Left lobe of liver (tissue), 2 donors: Measurements from ENCODE around the gene NOSTRIN. TPM values are rescaled to one million over a fixed set of nuclear protein-coding genes. Genes with fewer than 3 reads are reported as not detected.
"Not testable (repeated sequence)": the region's sequence is repeated elsewhere in the genome, so short reads cannot be mapped to it uniquely, and the experiment has no call there.

ENCODE experiments used
- ATAC-seq: fragments of 200-7000 bp; cut with Tn5 transposase; one replicate; pipeline ENCODE4 v1.9.1; 2020; ENCODE audit warnings: mild to moderate bottlenecking, moderate library complexity
- DNase-seq: peaks from one replicate; pipeline ENCODE4 v3.0.0-alpha.2; 2020; ENCODE audit warnings: low spot score
- total RNA-seq: library from RNA; stranded (reverse); gene quantifications from one replicate; pipeline ENCODE4 v1.2.1, GENCODE V29; 2021
- donor health status: DM: no; HTN: no; CAD: no; lungs with moderate emphysema.
- donor health status: DM: no; HTN: yes; CAD: no.

The NOSTRIN gene
- total RNA-seq, 1 donor from 2014 or later, result 3.5 TPM

GRCh38 chr2:168787782-168788376 is 14.6 kb upstream of the NOSTRIN start:
- no peak for ATAC-seq
- DNase-seq, result no peak

GRCh38 chr2:168789776-168790175 is 12.7 kb upstream of the NOSTRIN start:
- DNase-seq (no peak), ATAC-seq (no peak)

GRCh38 chr2:168790226-168790902 is 12.1 kb upstream of the NOSTRIN start:
- ATAC-seq (peak; percentile 53), DNase-seq (no peak)

- ATAC-seq, DNase-seq: not testable (repeated sequence)
Observed at GRCh38 chr2:168791140-168791539, 11.3 kb upstream of the NOSTRIN start.

- ATAC-seq (no peak), DNase-seq (no peak)
Observed at GRCh38 chr2:168793596-168793995, 8.8 kb upstream of the NOSTRIN start.

- DNase-seq, result no peak
- no peak for ATAC-seq
Observed at GRCh38 chr2:168794968-168795367, 7.5 kb upstream of the NOSTRIN start.

- no peak for ATAC-seq
- no peak for DNase-seq
Observed at GRCh38 chr2:168796090-168796577, 6.3 kb upstream of the NOSTRIN start.

- ATAC-seq (peak; percentile 60), DNase-seq (no peak)
Observed at GRCh38 chr2:168796583-168797285, 5.7 kb upstream of the NOSTRIN start.

- no peak for ATAC-seq
- no peak for DNase-seq
Observed at GRCh38 chr2:168797286-168797655, 5.2 kb upstream of the NOSTRIN start.

GRCh38 chr2:168798076-168798887 is 4.2 kb upstream of the NOSTRIN start:
- ATAC-seq (peak; percentile 41), DNase-seq (no peak)

GRCh38 chr2:168798888-168799410 is 3.5 kb upstream of the NOSTRIN start:
- ATAC-seq (no peak), DNase-seq (no peak)

GRCh38 chr2:168801471-168801870 is 966 bp upstream of the NOSTRIN start:
- ATAC-seq (no peak), DNase-seq (no peak)

- ATAC-seq (no peak), DNase-seq (no peak)
Observed at GRCh38 chr2:168802859-168803725, 655 bp downstream of the NOSTRIN start.

- ATAC-seq (peak; percentile 58), DNase-seq (no peak)
Observed at GRCh38 chr2:168804214-168804613, 1.8 kb downstream of the NOSTRIN start.

GRCh38 chr2:168805615-168806014 is 3.2 kb downstream of the NOSTRIN start:
- no peak for DNase-seq
- no peak for ATAC-seq

GRCh38 chr2:168809537-168809936 is 7.1 kb downstream of the NOSTRIN start:
- no peak for DNase-seq
- ATAC-seq, result no peak

GRCh38 chr2:168810235-168810634 is 7.8 kb downstream of the NOSTRIN start:
- no peak for DNase-seq
- ATAC-seq, result no peak

- no peak for DNase-seq
- no peak for ATAC-seq
Observed at GRCh38 chr2:168811696-168812095, 9.3 kb downstream of the NOSTRIN start.

GRCh38 chr2:168814046-168814445 is 11.6 kb downstream of the NOSTRIN start:
- ATAC-seq, result no peak
- no peak for DNase-seq
